Measurements from ENCODE around the gene KLHL8.
A peak's percentile ranks its signal among the peaks of the same experiment; 100 is the strongest.

Gene KLHL8

GRCh38 chr4:87220094-87220822, at the start of gene KLHL8:
KLHL8 (minus strand) TSS chr4:87220618; CDS start chr4:87195539, 25,079 bp downstream.
- peak; percentile 28 for TF ChIP-seq CTCF (IDR thresholded peaks at IDR 0.05; ENCODE audit: low read depth, low read length, missing control alignments)
- DNase-seq (ENCODE audit: low read depth) = peak; percentile 40
- in situ Hi-C loops (cut with HindIII; ENCODE audit: low sequenced_read_pairs) = no loop called here

GRCh38 chr4:87270144-87270543, 49.7 kb upstream of the KLHL8 start:
- DNase-seq (ENCODE audit: low read depth) = peak; percentile 12
- in situ Hi-C loops (cut with HindIII; ENCODE audit: low sequenced_read_pairs) = no loop called here
- no peak overlapping the region for H3K4me3 ChIP-seq (ENCODE audit: low read depth, low read length)
- TF ChIP-seq CTCF (IDR thresholded peaks at IDR 0.05; ENCODE audit: low read depth, low read length, missing control alignments) = peak; percentile 66

More at GRCh38 chr4:87220094-87220822, at the start of gene KLHL8:
- peak within 1 kb of the TSS; percentile 98 for H3K4me3 ChIP-seq (ENCODE audit: low read depth, low read length)

- TF ChIP-seq CTCF (IDR thresholded peaks at IDR 0.05; ENCODE audit: low read depth, low read length, missing control alignments) = no peak
- DNase-seq (ENCODE audit: low read depth) = no peak
- H3K4me3 ChIP-seq (ENCODE audit: low read depth, low read length) = no peak overlapping the region
- in situ Hi-C loops (cut with HindIII; ENCODE audit: low sequenced_read_pairs) = no loop called here
These were observed 48.0 kb upstream of the KLHL8 start for GRCh38 chr4:87268411-87268810.

- DNase-seq (ENCODE audit: low read depth) = no peak
- no peak overlapping the region for H3K4me3 ChIP-seq (ENCODE audit: low read depth, low read length)
- in situ Hi-C loops (cut with HindIII; ENCODE audit: low sequenced_read_pairs) = no loop called here
- TF ChIP-seq CTCF (IDR thresholded peaks at IDR 0.05; ENCODE audit: low read depth, low read length, missing control alignments) = no peak
These were observed 46.6 kb upstream of the KLHL8 start for GRCh38 chr4:87266986-87267385.

- no peak for DNase-seq (ENCODE audit: low read depth)
- TF ChIP-seq CTCF (IDR thresholded peaks at IDR 0.05; ENCODE audit: low read depth, low read length, missing control alignments) = no peak
These were observed 42.5 kb upstream of the KLHL8 start for GRCh38 chr4:87262886-87263285.

GRCh38 chr4:87260477-87260876, 40.1 kb upstream of the KLHL8 start:
- in situ Hi-C loops (cut with HindIII; ENCODE audit: low sequenced_read_pairs) = no loop called here
- no peak overlapping the region for H3K4me3 ChIP-seq (ENCODE audit: low read depth, low read length)
- no peak for TF ChIP-seq CTCF (IDR thresholded peaks at IDR 0.05; ENCODE audit: low read depth, low read length, missing control alignments)
- DNase-seq (ENCODE audit: low read depth) = no peak

More at GRCh38 chr4:87262886-87263285, 42.5 kb upstream of the KLHL8 start:
- in situ Hi-C loops (cut with HindIII; ENCODE audit: low sequenced_read_pairs) = no loop called here
- H3K4me3 ChIP-seq (ENCODE audit: low read depth, low read length) = no peak overlapping the region
